HG02870 (cell line): ENCODE data around the gene PDIK1L.

Source experiments
- ATAC-seq: cut with Tn5 transposase; IDR thresholded peaks from one replicate; pipeline ENCODE4 v1.9.1; 2021; ENCODE audit warnings: mild to moderate bottlenecking, moderate library complexity; ENCODE audit not compliant: unreplicated experiment

Gene PDIK1L

DNA sequence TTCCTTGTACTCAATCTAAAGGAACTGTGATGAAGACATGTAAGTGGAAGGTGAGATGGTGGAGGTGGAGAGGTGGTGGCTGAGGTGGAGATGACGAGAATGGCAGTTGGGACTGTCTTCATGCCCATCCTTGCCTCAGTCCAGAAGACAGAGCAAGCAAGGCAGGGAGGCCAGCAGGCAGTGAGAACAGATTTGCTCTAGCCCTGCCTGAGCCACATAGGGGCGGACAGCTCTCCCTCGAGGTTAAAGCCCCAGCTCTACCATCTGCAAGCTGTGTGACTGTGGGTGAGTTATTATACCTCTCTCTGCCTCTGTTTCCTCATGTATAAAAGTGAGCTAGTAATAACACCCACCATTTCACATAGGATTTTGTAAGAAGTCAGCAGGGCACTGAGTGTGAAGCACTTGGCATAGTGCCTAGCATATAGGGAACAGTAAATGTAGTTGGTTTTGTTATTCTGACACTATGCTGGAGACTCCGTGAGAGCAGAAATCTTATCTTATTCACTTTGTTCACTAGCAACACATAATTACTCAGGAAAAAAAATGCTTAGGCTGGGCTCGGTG, 42.4 kb downstream of the PDIK1L start:
- no peak for ATAC-seq

DNA sequence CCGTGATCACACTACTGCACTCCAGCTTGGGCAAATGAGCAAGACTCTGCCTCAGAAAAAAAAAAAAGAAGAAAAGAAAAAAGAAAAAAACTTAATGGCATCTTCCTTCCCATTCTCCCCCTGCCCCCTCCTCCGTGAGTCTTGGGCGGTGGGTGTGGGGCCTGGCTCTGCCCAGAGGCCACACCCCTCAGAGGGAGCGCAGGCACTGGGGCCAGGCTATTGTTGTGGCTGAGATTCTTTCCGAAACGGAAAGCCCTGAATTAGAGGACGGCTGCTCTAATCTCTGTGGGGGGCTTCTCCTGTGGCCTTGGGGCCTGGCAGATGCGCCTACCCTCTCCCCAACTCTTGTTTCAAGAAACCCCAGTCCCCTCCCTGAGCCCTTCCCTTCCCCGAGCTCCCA, 43.1 kb downstream of the PDIK1L start:
- no peak for ATAC-seq

DNA sequence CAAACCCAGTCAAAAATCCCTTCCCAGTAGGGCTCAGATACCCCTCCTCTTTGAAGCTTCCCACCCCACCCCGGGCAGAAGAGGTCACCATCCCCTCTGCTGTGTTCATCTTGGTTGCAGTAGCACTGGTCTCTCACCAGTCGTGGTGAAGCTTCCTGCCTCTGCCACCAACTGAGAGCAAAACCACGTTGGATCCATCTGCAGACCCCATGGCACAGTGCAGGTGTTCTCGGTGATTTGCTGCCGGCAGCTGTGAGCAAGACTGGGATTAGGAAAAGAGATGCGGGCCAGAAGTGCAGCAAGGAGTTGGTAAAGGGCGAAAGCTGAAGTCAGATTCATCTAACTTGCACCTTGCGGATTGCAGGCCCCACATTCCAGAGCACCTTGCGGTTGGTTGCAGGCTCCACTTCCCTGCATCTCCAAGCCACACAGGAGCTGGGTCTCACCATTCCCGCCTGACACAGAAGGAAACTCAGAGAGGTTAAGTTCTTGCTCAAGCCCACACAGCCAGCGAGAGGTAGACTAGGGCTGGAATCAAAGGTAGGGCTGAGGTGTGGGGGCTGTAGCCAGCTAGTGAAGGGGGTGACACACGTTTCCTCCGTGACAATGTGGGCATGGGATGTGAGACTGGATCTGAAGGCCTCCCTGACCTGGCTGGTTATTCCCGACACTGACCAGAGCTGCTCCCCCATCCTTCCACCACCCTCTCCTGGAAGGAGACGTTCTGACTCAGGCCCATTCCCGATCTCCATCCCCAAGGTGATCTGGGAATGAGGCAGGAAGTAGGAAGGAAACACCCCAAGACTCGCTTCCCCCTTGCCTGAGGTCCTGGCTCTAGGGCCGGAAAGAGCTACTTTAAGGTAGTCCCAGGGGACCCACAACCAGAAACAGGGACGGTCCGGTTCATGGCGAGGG, 44.0 kb downstream of the PDIK1L start:
- no peak for ATAC-seq

DNA sequence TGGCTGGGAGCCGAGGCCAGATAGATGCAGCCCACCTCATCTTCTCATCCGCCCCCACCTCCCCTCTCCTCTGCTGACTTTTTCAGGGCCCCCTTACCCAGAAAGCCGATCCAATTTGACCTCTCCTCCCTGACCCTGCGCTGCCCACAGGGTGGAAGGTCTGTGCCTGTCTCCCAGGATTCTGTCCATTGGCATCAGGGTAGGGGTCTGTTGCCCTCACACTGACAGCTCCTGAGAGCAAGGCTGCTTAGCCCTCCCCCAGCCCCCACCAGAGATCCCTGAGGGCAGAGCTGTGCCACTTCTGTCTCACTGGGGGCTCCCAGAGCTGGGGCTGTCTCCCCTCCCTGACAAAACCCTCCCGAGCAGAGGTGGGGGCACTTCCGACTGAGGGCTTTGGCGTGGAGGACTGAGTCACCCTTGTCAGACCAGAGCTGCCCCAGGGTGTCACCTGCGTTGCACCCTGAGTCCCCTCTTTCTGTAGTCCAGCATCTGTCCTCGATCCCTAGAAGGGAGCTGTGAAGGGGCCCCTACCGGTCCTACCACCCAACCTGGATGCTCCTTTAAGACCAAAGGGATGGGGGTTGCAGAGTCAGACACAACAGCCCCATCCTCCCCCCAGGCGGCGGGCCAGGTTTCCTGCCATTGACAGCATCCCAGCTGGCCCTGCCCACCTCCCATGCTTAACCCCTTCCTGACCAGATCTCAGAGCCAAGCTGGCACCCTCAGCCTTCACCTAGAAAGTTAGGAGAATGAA, 44.8 kb downstream of the PDIK1L start:
- ATAC-seq, result no peak

DNA sequence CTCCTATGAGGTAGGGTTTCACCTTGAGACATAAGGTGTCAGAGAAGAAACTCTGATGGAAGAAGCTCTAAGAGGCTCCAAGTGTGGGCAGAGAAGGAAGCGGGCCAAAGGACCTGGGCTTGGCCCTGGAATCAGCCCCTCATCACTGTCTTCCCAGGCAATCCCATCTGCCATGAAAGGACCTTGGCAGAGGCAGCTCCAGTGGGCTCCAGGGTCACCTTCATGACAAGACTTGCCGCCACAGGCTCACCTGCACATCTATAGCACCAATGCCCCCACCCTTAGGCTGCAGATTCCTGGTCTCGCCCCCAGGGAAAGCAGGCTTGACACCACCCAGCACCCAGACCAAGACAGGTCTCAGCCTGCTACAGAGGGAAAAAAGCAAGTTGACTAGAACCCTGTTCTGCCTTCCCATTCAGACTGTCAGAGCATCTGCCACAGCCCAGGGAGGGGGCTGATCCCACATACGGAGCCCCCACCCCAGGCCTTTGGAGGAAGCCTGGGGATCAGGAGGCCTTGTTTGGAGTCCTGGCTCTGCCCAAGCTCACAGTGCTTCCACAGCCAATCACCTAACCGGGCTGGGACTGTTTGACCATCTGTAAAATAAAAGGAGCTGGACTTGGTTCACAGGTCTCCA, 46.8 kb downstream of the PDIK1L start:
- ATAC-seq, result no peak

DNA sequence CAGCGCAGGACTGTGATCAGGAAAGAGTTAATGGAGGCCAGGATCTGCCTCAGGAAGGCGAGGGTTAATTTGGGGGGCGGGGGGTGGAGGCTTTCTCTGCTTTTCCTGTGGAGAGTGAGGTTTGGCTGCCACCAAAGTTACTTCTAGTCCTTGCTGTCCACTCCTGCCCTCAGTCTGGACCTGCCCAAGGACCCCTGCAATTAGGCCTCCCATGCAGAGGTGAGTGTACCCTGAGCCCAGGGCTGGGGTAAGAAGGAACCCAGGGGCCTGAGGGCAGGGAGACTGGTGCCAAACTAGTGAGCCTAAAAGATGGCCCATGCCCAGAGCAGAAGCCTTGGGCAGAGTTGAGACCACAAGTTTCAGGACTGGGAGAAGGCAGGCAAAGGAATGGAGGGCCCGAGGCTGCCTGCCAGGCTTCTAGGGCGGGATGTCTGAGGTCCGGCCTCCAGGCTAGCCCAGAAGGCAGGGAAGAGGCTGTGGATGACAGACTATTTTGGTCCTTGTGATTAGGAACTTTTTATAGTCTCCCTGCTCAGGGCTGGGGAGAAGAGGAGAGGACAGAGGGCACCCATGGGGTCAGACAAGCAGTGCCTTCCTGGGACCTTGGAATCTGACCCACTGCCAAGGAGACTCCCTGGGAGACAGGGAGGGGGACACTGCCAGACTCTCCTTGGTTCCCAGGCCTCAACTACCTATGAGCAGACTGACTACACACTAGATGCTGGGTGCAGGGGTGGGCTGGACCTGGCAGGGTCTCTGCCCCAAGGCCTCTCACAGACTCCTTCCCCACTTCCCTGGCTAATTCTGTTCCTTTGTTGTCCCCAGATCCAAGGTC, 47.5 kb downstream of the PDIK1L start, which contains the start of gene FAM110D:
FAM110D (plus strand) TSS at position 172 of the 835 bp plus-strand sequence. CDS start 2,213 bp downstream, outside the sequence.
- ATAC-seq, result no peak

DNA sequence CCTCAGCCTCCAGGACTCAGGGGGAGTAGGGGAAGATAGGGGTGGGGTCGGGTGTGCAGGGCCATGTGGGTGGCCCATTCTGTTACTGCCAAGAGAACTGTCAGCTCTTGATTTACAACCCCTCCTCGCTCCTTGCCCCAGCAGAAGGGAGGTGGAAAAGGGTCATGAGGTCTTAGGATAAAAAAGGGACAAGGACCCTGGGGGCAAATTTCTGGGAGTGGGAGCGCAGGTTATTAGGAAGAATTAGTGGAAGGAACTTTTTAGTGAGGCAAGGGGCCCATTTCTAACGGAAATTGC, 48.1 kb downstream of the PDIK1L start:
- ATAC-seq, result no peak

DNA sequence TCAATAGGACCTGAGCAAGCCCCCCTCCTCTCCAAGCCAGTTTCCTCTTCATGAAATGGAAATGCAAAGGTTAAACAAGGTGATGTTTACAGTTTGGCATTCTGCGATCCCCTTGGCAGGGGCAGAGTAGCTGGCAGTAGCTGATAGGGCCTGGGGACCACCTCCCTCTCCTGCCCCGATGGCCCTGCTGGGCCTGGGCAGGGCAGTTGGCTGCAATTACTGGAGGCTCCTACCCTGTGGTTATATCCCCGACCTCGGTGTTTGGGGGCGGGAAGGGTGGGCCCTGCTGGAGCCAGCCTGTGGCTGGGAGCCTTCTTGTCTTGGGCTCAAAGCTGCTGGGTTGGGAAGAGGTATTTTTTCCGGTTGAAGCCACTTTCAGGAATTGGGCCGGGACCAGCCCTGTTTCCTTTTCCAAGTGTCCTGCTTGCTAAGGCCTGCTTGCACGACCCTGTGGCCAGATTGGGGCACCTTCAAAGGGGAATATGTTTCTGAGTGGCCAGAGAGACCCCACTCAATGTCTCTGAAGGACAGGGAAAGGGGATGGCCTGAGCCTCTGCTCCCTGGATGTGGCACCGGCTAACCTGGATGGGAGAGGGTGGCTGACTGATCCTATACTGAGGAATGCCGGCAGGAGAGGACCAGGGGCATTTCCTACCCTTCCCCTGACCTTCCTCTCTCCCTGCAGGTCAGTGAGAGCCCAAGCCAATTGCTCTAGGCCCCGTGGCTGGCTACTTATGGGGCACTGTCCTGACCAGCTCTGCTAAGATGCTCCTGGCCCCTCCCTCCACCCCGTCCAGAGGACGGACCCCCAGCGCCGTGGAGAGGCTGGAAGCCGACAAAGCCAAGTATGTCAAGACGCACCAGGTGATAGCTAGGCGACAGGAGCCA, 49.1 kb downstream of the PDIK1L start:
- ATAC-seq, result no peak

DNA sequence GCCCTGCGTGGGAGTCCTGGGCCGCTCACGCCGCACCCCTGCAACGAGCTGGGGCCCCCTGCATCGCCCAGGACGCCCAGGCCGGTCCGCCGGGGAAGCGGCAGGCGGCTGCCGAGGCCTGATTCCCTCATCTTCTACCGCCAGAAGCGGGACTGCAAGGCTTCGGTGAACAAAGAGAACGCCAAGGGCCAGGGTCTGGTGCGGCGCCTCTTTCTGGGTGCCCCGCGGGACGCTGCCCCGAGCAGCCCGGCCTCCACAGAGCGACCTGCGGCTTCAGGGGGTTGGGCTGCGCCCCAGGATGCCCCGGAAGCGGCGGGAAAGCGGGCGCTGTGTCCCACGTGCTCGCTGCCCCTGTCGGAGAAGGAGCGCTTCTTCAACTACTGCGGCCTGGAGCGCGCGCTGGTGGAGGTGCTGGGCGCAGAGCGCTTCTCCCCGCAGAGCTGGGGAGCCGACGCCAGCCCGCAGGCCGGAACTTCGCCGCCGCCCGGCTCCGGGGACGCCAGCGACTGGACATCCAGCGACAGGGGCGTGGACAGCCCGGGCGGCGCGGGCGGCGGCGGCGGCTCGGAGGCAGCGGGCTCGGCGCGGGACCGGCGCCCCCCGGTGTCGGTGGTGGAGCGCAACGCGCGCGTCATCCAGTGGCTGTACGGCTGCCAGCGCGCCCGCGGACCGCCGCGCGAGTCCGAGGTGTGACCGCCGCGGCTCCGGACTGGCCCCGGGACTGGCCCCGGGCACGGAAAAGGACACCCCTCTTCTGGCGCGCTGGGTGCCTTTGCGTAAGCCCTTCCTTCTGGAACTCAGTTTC, 50.0 kb downstream of the PDIK1L start:
- no peak for ATAC-seq

DNA sequence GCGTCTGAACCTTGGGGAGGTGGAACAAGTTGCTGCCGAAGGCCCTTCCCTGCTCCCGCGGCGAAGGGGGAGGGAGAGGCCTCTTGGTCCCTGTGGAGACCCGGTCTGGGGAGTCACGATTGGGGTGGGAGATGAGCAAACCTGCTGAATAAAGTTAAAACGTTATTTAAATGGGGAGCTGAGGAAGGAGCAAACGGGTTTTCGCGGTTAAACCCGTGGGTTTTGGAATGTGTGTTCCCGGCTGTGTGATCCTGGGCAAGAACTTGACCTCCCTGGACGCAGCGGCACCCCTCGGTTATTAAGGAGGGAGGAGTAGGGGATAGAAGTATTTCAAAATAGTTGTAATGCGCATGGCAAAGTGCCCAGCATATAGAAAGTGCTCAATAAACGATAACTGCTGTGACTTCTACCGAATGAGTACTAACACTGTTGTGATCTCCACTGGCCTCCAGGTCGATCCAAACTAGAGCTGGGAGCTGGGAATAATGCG, 50.6 kb downstream of the PDIK1L start:
- no peak for ATAC-seq

DNA sequence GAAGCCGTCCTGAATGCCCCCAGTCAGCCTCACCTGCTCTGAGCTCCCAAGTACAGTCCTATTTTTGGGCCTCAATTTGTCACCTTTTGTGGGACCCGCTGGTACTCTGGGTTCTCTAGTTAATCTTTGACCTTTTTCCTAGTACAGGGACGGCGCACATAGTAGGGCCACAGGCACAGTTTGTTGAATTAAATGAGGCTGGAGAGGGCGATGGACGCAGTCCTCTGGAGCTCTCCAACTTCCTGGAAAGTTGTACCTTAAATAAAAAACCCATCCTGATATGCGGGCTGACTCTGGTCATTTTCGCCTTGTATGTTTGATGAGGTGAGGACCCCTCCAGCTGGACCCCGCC, 52.0 kb downstream of the PDIK1L start:
- ATAC-seq, result no peak

DNA sequence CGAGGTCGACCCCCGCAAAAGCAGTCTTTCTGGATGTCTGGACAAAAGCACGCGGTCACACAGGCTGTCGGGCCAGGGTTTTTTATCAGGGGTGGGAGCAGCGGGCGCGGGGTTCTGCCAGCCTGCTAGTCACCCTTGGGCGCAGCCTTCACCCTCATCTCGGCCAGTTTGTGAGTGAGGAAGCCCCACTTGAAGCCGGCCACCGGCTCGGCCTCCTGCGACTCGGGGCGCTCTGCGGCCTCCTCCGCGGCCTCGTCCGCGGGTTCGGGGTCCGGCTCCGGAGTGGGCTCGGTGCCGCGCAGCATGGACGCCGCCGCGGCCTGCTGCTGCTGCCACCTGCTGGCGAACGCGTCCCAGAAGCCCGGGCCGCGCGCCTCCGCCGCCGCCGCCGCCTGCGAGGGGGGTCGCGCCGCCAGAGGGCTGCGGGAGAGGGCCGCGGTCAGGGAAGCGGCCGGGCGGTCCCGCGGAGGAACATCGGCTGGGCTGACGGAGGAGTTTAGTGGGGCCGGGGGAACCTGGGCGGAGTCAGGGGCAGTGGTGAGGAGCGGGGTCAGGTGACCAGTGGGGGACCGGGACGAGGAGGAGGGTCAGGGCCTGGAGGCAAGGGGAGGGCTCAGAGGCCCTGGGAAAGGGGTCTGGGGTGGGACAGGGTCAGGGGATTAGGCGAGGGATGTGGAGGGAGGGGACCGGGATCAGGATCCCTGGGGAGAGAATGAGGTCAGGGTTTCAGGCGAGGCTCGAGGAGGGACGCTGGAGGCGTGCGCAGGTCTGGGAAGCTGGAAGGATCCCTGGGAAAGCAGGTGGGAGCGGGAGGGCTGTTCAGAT, 52.6 kb downstream of the PDIK1L start:
- ATAC-seq, result no peak

DNA sequence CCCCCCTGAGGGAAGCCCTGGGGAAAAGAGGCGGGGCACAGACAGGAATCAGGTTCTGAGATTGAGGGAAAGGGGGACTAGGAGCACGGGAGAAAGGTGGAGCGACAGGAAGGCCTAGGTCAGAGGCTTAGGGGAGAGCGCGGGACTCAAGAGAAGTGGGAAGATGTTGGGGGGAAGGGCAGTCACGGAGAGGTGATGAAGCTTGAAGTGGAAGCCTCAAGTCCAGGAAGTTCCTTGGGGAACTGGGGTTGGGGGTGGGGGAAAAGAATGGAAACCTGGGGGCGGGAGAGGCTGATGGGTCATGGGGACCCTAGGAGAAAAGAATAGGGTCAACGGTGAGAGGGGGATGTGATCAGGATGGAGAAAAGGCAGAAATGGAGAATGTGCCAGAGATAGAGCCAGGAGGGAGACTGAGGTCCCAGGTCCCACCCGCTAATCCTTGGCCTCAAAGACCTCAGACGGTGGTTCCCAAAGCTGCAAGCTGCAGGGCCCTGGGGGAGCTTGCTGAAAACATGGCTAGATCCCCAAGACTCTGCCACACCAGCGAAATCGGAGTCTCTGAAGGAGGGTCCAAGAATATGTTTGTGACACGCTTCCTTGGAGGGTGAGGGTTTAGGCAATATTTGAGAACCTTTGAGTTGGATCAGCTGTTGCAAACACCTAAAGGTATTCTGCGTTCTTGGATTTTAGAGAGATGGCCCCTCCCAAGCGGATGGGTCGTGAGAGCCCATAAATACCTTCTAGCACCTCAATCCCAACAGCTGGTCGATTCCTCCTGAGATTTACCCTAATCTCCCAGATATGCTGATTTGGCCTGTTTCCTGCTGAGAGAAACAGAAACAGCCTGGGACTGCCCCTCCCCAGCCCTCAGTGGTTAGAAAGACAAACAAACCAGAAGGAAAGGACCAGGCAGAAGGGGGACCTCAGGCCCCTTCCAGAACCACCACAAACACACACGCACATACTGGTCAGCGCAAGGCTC, 53.5 kb downstream of the PDIK1L start:
- ATAC-seq, result no peak

DNA sequence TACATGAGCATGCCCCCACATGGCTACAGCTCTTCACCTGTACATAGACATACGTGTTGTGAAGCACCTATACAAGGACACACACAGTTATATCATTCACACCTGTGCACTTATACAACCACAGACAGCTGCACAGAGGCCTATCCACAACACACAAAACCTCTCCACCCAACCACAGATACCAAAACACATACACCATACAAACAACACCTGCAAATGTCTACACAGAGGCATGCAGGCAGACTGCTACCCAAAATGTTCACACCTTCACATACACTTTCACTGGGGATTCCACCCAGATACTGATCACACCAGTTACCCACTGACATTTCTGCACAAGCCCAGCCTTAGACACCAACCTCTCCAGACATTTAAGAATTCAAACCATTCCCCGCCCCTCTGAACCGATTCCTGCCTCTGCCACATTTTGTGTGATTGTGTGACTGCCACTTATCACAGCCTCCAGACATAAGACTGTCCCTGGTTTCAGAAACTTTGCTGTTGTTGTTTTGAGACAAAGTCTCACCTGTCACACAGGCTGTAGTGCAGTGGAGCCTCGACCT, 55.2 kb downstream of the PDIK1L start:
- no peak for ATAC-seq

DNA sequence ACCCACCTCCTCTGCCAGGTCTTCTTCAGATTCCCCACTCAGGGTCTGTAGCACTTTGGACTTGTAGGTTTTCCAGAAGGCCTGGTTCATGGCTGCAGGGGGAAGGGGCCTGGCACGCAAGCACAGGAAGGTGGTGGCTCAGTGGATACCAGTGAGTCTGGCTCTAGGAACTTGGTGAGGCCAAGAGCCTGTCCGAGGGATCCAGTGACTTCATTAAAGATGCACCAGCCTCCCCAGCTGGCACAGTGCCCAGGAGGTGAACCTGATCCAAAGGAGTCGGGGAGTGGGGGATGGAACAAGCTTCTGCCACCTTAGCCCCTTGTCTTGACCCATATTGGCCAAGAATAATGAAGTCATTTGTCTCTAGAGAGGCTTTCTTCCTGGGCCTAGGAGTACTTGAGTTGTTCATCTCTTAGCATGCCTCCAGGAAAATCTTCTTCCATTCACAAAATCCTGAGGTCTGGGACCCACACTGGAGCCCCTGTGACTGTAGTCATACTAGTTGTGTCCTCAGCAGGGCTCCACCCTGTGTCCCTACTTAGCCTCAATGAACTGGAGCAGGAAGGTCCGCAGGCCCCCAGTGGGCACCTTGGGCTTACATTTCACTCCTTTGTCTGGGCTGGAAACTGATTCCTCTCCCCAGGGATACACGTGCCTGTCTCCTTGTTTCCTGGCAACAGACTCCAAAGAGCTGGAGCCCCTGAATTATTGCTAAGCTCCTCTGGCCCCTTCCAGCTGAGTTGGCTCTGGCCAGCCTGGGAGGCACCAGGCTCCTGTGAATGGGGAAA, 57.0 kb downstream of the PDIK1L start, which contains the start of gene C1orf232:
C1orf232 (minus strand) TSS at position 554 of the 788 bp plus-strand sequence; CDS start at position 90, 464 bp downstream.
- no peak for ATAC-seq
